Activated T-cell treated with anti-CD3 and anti-CD28 coated beads, Interleukin-2, amount 50 U/mL, for 24 hours (primary cell): ENCODE measurements around the gene NSUN6.
"Not testable (repeated sequence)": the region's sequence is repeated elsewhere in the genome, so short reads cannot be mapped to it uniquely, and the experiment has no call there.

Experiments used
- DNase-seq: peaks from one replicate; pipeline ENCODE4 v3.0.0-alpha.2; 2020
- H3K27ac Mint-ChIP-seq: 2 replicates; pipeline ENCODE4 v1.8.0; 2020; ENCODE audit warnings: mild to moderate bottlenecking, mixed read lengths
- H3K27me3 Mint-ChIP-seq: 2 replicates; pipeline ENCODE4 v1.8.0; 2020; ENCODE audit warnings: mixed read lengths
- H3K36me3 Mint-ChIP-seq: 2 replicates; pipeline ENCODE4 v1.8.0; 2020; ENCODE audit warnings: low read depth, mixed read lengths
- H3K4me1 Mint-ChIP-seq: 2 replicates; pipeline ENCODE4 v1.8.0; 2020; ENCODE audit warnings: low read depth, mixed read lengths
- H3K4me3 Mint-ChIP-seq: 2 replicates; pipeline ENCODE4 v1.8.0; 2020; ENCODE audit warnings: mild to moderate bottlenecking, moderate library complexity, mixed read lengths
- H3K9me3 Mint-ChIP-seq: 2 replicates; pipeline ENCODE4 v1.8.0; 2020; ENCODE audit warnings: mixed read lengths

The NSUN6 gene

DNA sequence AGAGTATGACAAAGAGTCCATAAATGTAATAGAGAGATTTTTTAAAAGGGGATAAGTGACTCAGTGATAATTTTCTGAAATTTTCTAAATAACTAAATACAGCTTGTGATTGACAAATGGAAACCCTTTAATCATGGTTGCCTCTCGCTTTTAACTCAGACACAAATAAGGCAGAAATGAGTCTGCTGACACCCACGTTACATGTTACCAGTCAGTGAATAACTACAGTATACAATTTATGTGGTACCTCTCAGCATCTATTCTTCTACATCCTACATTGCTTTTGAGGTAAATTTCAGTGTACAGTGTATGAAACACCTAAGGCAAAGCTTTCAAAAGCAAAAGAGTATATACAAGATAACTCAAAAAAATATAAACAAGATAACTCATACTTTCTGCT is 4.2 kb downstream of the NSUN6 start:
- Mint-ChIP-seq H3K4me1 (peaks cover 41% of the 10 kb centered on the region), H3K27ac (no peak overlapping the region), H3K27me3 (no peaks in the 10 kb centered on the region), H3K9me3 (no peaks in the 10 kb centered on the region), H3K4me3 (no peak overlapping the region), H3K36me3 (peaks cover 76% of the 10 kb centered on the region)
- DNase-seq = no peak

GRCh38 chr10:18639719-18640118 is 11.7 kb downstream of the NSUN6 start:
- H3K4me1 Mint-ChIP-seq, DNase-seq, H3K27ac Mint-ChIP-seq, H3K4me3 Mint-ChIP-seq, H3K9me3 Mint-ChIP-seq, H3K27me3 Mint-ChIP-seq: not testable (repeated sequence)
- peaks cover 65% of the 10 kb centered on the region for H3K36me3 Mint-ChIP-seq

GRCh38 chr10:18637400-18637799 is 14.0 kb downstream of the NSUN6 start:
- H3K4me1 Mint-ChIP-seq, H3K9me3 Mint-ChIP-seq, DNase-seq, H3K4me3 Mint-ChIP-seq, H3K27ac Mint-ChIP-seq, H3K27me3 Mint-ChIP-seq: not testable (repeated sequence)
- peaks cover 64% of the 10 kb centered on the region for H3K36me3 Mint-ChIP-seq

DNA sequence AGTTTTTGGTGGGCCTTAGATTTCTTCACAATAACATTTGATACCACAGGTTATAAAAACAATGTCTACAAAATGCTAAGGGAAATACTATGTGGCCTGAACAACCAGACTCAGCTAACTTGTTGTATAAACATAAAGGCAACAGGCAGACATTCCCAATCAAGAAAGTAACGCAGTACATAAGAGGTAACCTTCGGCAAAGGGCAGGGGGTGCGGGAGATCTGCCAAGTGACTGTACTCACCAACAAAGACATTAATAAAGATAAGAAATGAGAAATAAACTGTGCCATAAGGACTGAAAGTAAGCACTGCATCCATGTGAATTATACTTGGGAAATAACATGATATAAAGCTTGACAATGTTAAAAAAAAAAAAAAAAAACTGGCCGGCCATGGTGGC is 15.4 kb downstream of the NSUN6 start:
- H3K9me3 Mint-ChIP-seq = no peaks in the 10 kb centered on the region
- DNase-seq = no peak
- peaks cover 54% of the 10 kb centered on the region for H3K36me3 Mint-ChIP-seq
- no peaks in the 10 kb centered on the region for H3K4me1 Mint-ChIP-seq
- H3K27ac Mint-ChIP-seq = no peak overlapping the region
- H3K27me3 Mint-ChIP-seq = no peaks in the 10 kb centered on the region
- no peak overlapping the region for H3K4me3 Mint-ChIP-seq

GRCh38 chr10:18632500-18632899 is 18.9 kb downstream of the NSUN6 start:
- not testable (repeated sequence) for H3K4me3 Mint-ChIP-seq, H3K4me1 Mint-ChIP-seq, H3K27ac Mint-ChIP-seq, DNase-seq, H3K9me3 Mint-ChIP-seq, H3K27me3 Mint-ChIP-seq
- peaks cover 36% of the 10 kb centered on the region for H3K36me3 Mint-ChIP-seq

DNA sequence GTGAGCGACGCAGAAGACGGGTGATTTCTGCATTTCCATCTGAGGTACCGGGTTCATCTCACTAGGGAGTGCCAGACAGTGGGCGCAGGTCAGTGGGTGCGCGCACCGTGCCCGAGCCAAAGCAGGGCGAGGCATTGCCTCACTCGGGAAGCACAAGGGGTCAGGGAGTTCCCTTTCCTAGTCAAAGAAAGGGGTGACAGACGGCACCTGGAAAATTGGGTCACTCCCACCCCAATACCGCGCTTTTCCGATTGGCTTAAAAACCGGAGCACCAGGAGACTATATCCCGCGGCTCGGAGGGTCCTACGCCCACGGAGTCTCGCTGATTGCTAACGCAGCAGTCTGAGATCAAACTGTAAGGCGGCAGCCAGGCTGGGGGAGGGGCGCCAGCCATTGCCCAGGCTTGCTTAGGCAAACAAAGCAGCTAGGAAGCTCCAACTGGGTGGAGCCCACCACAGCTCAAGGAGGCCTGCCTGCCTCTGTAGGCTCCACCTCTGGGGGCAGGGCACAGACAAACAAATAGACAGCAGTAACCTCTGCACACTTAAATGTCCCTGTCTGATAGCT is 23.9 kb downstream of the NSUN6 start:
- H3K36me3 Mint-ChIP-seq = peaks cover 42% of the 10 kb centered on the region
- H3K4me1 Mint-ChIP-seq = peaks cover 14% of the 10 kb centered on the region
- not testable (repeated sequence) for H3K27me3 Mint-ChIP-seq, H3K9me3 Mint-ChIP-seq
- DNase-seq = peak; percentile 73
- peak overlapping the region; percentile 78 for H3K4me3 Mint-ChIP-seq
- peak overlapping the region; percentile 79 for H3K27ac Mint-ChIP-seq

GRCh38 chr10:18625886-18626285 is 25.5 kb downstream of the NSUN6 start:
- Mint-ChIP-seq H3K27me3 (no peaks in the 10 kb centered on the region), H3K4me1 (peaks cover 14% of the 10 kb centered on the region), H3K27ac (no peak overlapping the region), H3K9me3 (no peaks in the 10 kb centered on the region), H3K36me3 (peaks cover 55% of the 10 kb centered on the region), H3K4me3 (no peak overlapping the region)
- no peak for DNase-seq

DNA sequence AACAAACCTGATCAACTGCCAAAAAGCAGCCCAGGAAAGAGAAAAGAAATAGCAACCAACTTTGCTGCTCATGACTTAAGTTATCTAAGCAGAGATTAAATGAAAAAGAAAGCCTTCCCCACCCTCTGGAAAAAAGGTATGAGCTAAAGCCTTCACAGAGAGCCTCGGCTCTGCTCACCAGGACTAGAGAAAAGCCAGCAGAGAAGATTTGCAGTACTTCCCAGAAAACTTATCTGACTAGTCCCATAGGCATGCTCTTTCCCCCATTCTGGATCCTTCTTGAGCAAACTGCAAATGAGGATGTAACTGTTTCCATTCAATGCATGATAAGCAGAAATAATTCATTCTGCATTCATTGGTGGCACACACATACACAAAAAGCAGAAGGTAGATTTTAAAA is 27.7 kb downstream of the NSUN6 start:
- not testable (repeated sequence) for H3K9me3 Mint-ChIP-seq, H3K4me3 Mint-ChIP-seq, DNase-seq, H3K27me3 Mint-ChIP-seq, H3K27ac Mint-ChIP-seq
- Mint-ChIP-seq H3K4me1 (peaks cover 14% of the 10 kb centered on the region), H3K36me3 (peaks cover 69% of the 10 kb centered on the region)

DNA sequence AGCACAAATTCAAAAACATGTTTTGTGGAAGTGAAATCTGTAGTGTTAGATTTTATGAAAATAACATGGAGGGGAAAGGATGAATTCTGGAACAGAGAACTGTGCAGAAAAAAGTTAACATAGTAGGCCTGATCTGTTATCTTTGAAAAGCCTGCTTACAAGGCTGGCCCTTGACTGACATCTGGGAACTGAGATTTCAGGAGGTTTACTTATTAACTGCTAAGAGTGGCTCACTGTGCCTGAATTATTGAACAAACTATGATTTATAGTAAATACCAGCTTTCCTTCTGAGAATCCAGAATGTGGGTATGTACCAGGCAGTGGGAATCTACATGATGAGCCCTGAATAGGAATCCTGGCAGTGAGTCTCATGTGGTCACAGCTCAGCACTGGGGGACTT is 30.5 kb downstream of the NSUN6 start:
- H3K4me1 Mint-ChIP-seq = peaks cover 4% of the 10 kb centered on the region
- no peak overlapping the region for H3K27ac Mint-ChIP-seq
- H3K36me3 Mint-ChIP-seq = peaks cover 86% of the 10 kb centered on the region

DNA sequence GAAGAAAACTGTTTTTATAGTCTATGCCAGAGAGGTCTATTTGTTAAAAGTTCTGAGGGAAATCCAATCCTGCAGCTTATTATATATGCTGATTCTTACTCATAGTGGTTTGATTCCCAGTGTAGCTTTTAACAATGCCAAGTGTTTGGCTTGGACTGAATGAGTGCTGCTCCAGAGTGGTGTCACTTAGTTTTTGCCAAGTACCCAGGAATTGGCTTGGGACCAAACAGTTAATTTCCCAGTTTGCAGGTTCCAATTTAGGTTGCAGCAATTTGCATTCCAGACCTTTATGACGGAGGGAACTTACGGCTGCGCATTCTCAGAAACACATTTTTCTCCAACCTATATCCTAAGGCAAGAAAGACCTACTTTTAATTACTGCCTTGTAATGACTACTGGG is 32.4 kb downstream of the NSUN6 start:
- no peak overlapping the region for H3K27ac Mint-ChIP-seq
- no peak overlapping the region for H3K4me3 Mint-ChIP-seq
- peaks cover 86% of the 10 kb centered on the region for H3K36me3 Mint-ChIP-seq
- peaks cover 4% of the 10 kb centered on the region for H3K4me1 Mint-ChIP-seq
- no peaks in the 10 kb centered on the region for H3K27me3 Mint-ChIP-seq
- DNase-seq = no peak
- no peaks in the 10 kb centered on the region for H3K9me3 Mint-ChIP-seq

More for the DNA sequence above, 30.5 kb downstream of the NSUN6 start:
- Mint-ChIP-seq H3K27me3 (no peaks in the 10 kb centered on the region), H3K9me3 (no peaks in the 10 kb centered on the region), H3K4me3 (no peak overlapping the region)
- no peak for DNase-seq

GRCh38 chr10:18616337-18616736 is 35.0 kb downstream of the NSUN6 start:
- DNase-seq = no peak
- Mint-ChIP-seq H3K4me3 (no peak overlapping the region), H3K4me1 (peaks cover 4% of the 10 kb centered on the region), H3K9me3 (no peaks in the 10 kb centered on the region), H3K27ac (no peak overlapping the region), H3K36me3 (peaks cover 84% of the 10 kb centered on the region), H3K27me3 (no peaks in the 10 kb centered on the region)

GRCh38 chr10:18615618-18616017 is 35.8 kb downstream of the NSUN6 start:
- no peaks in the 10 kb centered on the region for H3K27me3 Mint-ChIP-seq
- peaks cover 82% of the 10 kb centered on the region for H3K36me3 Mint-ChIP-seq
- H3K4me1 Mint-ChIP-seq = peaks cover 4% of the 10 kb centered on the region
- H3K27ac Mint-ChIP-seq = no peak overlapping the region
- H3K9me3 Mint-ChIP-seq = no peaks in the 10 kb centered on the region
- no peak overlapping the region for H3K4me3 Mint-ChIP-seq
- DNase-seq = no peak

- no peak for DNase-seq
- no peaks in the 10 kb centered on the region for H3K9me3 Mint-ChIP-seq
These were observed 40.2 kb downstream of the NSUN6 start for GRCh38 chr10:18611168-18611567.

GRCh38 chr10:18610517-18610916 is 40.9 kb downstream of the NSUN6 start:
- H3K4me3 Mint-ChIP-seq = no peak overlapping the region
- peaks cover 80% of the 10 kb centered on the region for H3K36me3 Mint-ChIP-seq

More at GRCh38 chr10:18611168-18611567, 40.2 kb downstream of the NSUN6 start:
- Mint-ChIP-seq H3K4me1 (peaks cover 14% of the 10 kb centered on the region), H3K27me3 (no peaks in the 10 kb centered on the region), H3K36me3 (peaks cover 80% of the 10 kb centered on the region), H3K27ac (no peak overlapping the region), H3K4me3 (no peak overlapping the region)

DNA sequence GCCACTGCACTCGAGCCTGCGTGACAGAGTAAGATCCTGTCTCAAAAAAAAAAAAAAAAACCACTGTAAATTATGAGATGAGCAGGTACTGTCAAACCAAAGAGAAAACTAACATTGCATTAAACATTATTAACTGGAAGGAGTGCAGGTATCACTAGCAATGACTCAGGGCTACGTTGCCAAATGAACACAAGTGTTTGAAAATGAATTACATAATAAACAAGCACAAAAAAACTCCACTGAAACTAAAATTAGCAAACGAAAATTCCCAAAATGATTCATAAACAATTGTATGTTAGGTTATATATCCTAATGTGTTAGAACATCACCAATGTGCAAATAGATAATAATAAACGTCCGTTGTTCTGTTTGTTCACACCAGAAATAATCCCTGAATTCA is 42.8 kb downstream of the NSUN6 start:
- H3K4me3 Mint-ChIP-seq = no peak overlapping the region
- peaks cover 14% of the 10 kb centered on the region for H3K4me1 Mint-ChIP-seq
- H3K36me3 Mint-ChIP-seq = peaks cover 79% of the 10 kb centered on the region
- H3K27ac Mint-ChIP-seq = no peak overlapping the region
- no peaks in the 10 kb centered on the region for H3K27me3 Mint-ChIP-seq
- no peak for DNase-seq
- no peaks in the 10 kb centered on the region for H3K9me3 Mint-ChIP-seq

More at GRCh38 chr10:18610517-18610916, 40.9 kb downstream of the NSUN6 start:
- Mint-ChIP-seq H3K9me3 (no peaks in the 10 kb centered on the region), H3K27ac (no peak overlapping the region), H3K4me1 (peaks cover 14% of the 10 kb centered on the region), H3K27me3 (no peaks in the 10 kb centered on the region)
- no peak for DNase-seq
